ENCODE results near the gene CAV2. TPM values are rescaled to one million over a fixed set of nuclear protein-coding genes. Genes with fewer than 3 reads are reported as not detected.
A peak's percentile ranks its signal among the peaks of the same experiment; 100 is the strongest.

CAV2 gene
- total and polyA plus RNA-seq, 2 of the 13 experiments (the other 11 are each of a cell fraction or from before 2014, with no cell fraction given) = 0.09 to 0.18 TPM

GRCh38 chr7:116539879-116540278 is 40.3 kb downstream of the CAV2 start (continued):
- TF ChIP-seq E2F5 (CRISPR knock-in tag; conservative IDR thresholded peaks at IDR 0.05) = no peak
- TF ChIP-seq GABPB1 (CRISPR knock-in tag; IDR thresholded peaks at IDR 0.05) = no peak
- TF ChIP-seq MIER3 (CRISPR knock-in tag; IDR thresholded peaks at IDR 0.05; ENCODE audit: borderline replicate concordance) = no peak

DNA sequence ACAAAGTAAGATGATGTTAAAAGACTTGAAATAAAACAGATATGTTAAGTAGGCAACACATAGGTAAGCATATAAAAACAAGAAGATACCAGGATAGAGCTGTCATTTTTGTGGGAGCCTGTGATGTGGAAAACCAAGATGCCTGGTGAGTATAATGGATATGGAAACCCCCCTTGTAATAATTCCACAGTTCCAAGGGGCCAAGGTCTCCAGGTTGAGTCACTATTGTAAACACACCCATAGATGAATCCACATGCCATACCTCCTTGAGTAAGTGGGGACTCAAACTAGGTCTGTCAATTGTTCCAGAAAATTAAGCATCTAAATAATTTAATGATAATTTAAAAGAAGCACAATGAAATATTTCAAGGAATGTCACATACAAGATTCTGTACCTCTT is 41.2 kb downstream of the CAV2 start:
- peak; percentile 6 for DNase-seq (ENCODE audit: low spot score)
- no TSS peak for BruUV-seq (replicated peaks)
- peaks cover 10% of the 10 kb centered on the region for H3K4me1 ChIP-seq (ENCODE audit: insufficient read depth, low read length)

DNA sequence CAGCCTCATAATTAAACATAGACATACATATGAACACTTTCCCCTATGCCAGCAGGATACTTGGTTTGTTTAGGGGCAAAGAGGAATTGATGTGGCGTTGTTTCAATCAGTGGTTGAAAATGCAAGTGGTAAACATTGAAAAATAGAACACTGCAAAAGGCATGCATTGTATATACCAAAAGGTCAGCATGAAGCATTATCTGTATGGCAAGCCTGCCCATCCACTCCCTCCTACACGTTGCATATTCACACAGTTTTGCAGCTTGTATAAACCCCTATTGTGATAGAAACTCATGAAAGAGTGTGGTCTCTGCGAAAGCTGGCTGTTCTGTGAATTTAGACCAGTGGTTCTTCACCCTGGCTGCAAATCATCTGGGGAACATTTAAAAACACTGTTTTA is 42.4 kb downstream of the CAV2 start:
- no TSS peak for BruUV-seq (replicated peaks)
- CTCF ChIA-PET (ENCODE audit: low intra/inter-chr PET ratio, low total read pairs) = no interaction called here
- no peaks in the 10 kb centered on the region for H4K20me1 ChIP-seq (ENCODE audit: insufficient read depth, low read length)
- TF ChIP-seq NFIB (CRISPR knock-in tag; IDR thresholded peaks at IDR 0.05; ENCODE audit: borderline replicate concordance) = no peak
- TF ChIP-seq AFF4 (CRISPR knock-in tag; IDR thresholded peaks at IDR 0.05) = no peak
- no peak for TF ChIP-seq ZNF350 (CRISPR knock-in tag; IDR thresholded peaks at IDR 0.05; ENCODE audit: borderline replicate concordance, low read depth)
- TF ChIP-seq, protein P1, sequence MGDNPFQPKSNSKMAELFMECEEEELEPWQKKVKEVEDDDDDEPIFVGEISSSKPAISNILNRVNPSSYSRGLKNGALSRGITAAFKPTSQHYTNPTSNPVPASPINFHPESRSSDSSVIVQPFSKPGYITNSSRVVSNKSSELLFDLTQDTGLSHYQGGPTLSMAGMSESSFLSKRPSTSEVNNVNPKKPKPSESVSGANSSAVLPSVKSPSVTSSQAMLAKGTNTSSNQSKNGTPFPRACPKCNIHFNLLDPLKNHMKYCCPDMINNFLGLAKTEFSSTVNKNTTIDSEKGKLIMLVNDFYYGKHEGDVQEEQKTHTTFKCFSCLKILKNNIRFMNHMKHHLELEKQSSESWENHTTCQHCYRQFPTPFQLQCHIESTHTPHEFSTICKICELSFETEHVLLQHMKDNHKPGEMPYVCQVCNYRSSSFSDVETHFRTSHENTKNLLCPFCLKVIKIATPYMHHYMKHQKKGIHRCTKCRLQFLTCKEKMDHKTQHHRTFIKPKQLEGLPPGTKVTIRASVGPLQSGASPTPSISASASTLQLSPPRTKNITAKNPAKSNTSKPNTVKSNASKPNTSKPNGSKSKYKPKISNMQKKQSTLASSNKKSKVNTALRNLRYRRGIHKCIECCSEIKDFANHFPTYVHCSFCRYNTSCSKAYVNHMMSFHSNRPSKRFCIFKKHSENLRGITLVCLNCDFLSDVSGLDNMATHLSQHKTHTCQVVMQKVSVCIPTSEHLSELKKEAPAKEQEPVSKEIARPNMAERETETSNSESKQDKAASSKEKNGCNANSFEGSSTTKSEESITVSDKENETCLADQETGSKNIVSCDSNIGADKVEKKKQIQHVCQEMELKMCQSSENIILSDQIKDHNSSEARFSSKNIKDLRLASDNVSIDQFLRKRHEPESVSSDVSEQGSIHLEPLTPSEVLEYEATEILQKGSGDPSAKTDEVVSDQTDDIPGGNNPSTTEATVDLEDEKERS (CRISPR knock-in tag; IDR thresholded peaks at IDR 0.05) = no peak

More for the DNA sequence above, 41.2 kb downstream of the CAV2 start:
- FAIRE-seq (no peak), ATAC-seq (no peak)
- intact Hi-C loops (cut with micrococcal nuclease; ENCODE audit: unreplicated experiment) = no loop called here
- Histone ChIP-seq H3K4me3 (replicated peaks in 1 of 3; ENCODE audit: insufficient read depth in 1 of 3, low read depth in 2 of 3, low read length in 3 of 3) (no peak overlapping the region), H3K27ac (ENCODE audit: extremely low read length, insufficient read depth, low read length) (no peak overlapping the region), H4K20me1 (ENCODE audit: insufficient read depth, low read length) (no peaks in the 10 kb centered on the region), H3K79me2 (ENCODE audit: insufficient read depth, low read length) (no peaks in the 10 kb centered on the region), H3K9ac (ENCODE audit: insufficient read depth, low read depth, low read length) (no peak overlapping the region), H3K4me2 (ENCODE audit: low read depth, low read length) (no peak overlapping the region), H3K36me3 (replicated peaks in 1 of 2; ENCODE audit: control insufficient read depth in 1 of 2, insufficient read depth in 2 of 2, low read length in 2 of 2) (no peaks in the 10 kb centered on the region), H2AFZ (ENCODE audit: low read length) (no peak overlapping the region), H3K9me3 (ENCODE audit: low read length) (no peaks in the 10 kb centered on the region), H3K27me3 (ENCODE audit: control insufficient read depth in 1 of 2, insufficient read depth in 2 of 2, low read length in 2 of 2) (no peaks in the 10 kb centered on the region)
- ChIA-PET CTCF (ENCODE audit: low intra/inter-chr PET ratio, low total read pairs) (no interaction called here), POLR2A (no interaction called here)
- in situ Hi-C loops (cut with HindIII; ENCODE audit: extremely low pct_ligation_motif_present, low pct_unique_long_range_greater_than_20kb) = no loop called here
- TF ChIP-seq FOSL2 (CRISPR knock-in tag; IDR thresholded peaks at IDR 0.05) = peak; percentile 21; the same call in 1 of the 2 replicates
- no peak for TF ChIP-seq MAFF (IDR thresholded peaks at IDR 0.05; ENCODE audit: low read depth, low read length)

More for the DNA sequence above, 42.4 kb downstream of the CAV2 start:
- Histone ChIP-seq H3K27ac (ENCODE audit: extremely low read length, insufficient read depth, low read length) (no peak overlapping the region), H3K4me2 (ENCODE audit: low read depth, low read length) (no peak overlapping the region), H3K4me3 (replicated peaks in 1 of 3; ENCODE audit: insufficient read depth in 1 of 3, low read depth in 2 of 3, low read length in 3 of 3) (no peak overlapping the region), H3K4me1 (ENCODE audit: insufficient read depth, low read length) (no peaks in the 10 kb centered on the region), H3K79me2 (ENCODE audit: insufficient read depth, low read length) (no peaks in the 10 kb centered on the region), H3K9me3 (ENCODE audit: low read length) (no peaks in the 10 kb centered on the region), H3K9ac (ENCODE audit: insufficient read depth, low read depth, low read length) (no peak overlapping the region), H2AFZ (ENCODE audit: low read length) (no peak overlapping the region), H3K36me3 (replicated peaks in 1 of 2; ENCODE audit: control insufficient read depth in 1 of 2, insufficient read depth in 2 of 2, low read length in 2 of 2) (no peaks in the 10 kb centered on the region), H3K27me3 (ENCODE audit: control insufficient read depth in 1 of 2, insufficient read depth in 2 of 2, low read length in 2 of 2) (no peaks in the 10 kb centered on the region)
- no peak for ATAC-seq
- FAIRE-seq = no peak
- WGBS (ENCODE audit: low lambda C conversion rate) = 30% methylated on average over 3 of the region's 3 CpGs
- DNase-seq (ENCODE audit: low spot score) = no peak
- POLR2A ChIA-PET = no interaction called here
- intact Hi-C loops (cut with micrococcal nuclease; ENCODE audit: unreplicated experiment) = no loop called here
- in situ Hi-C loops (cut with HindIII; ENCODE audit: extremely low pct_ligation_motif_present, low pct_unique_long_range_greater_than_20kb) = no loop called here

Data from HepG2 (cell line).